GM12872 (cell line): Measurements from ENCODE around the gene OR6B3.

Experiments
- TF ChIP-seq, protein P1 (sequence below): IDR thresholded peaks from 3 replicates; pipeline ENCODE4 v1.5.1; 2011; ENCODE audit warnings: low read depth, mild to moderate bottlenecking, low read length, moderate library complexity; ENCODE audit not compliant: insufficient read depth

Gene OR6B3

DNA sequence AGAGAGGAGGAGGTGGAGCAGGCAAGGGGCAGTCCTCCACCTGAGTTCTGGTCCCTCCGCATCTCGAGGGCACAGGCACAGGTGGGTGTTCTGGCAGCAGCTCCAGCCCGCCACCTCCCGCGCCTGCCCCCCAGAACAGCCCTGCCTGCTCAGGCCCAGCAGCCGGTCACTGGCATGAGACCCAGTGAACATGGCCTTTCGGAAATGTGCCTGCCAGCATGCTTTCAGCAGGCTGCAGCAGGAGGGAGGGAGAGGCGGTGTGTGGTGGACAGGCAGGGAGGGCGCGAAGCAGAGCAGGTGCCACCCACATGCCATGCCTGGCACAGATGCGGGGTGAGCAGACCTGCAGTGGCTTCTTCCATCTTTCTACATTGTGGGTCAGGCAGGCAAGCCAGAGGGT, 3.4 kb upstream of the OR6B3 start:
- TF ChIP-seq, protein P1, sequence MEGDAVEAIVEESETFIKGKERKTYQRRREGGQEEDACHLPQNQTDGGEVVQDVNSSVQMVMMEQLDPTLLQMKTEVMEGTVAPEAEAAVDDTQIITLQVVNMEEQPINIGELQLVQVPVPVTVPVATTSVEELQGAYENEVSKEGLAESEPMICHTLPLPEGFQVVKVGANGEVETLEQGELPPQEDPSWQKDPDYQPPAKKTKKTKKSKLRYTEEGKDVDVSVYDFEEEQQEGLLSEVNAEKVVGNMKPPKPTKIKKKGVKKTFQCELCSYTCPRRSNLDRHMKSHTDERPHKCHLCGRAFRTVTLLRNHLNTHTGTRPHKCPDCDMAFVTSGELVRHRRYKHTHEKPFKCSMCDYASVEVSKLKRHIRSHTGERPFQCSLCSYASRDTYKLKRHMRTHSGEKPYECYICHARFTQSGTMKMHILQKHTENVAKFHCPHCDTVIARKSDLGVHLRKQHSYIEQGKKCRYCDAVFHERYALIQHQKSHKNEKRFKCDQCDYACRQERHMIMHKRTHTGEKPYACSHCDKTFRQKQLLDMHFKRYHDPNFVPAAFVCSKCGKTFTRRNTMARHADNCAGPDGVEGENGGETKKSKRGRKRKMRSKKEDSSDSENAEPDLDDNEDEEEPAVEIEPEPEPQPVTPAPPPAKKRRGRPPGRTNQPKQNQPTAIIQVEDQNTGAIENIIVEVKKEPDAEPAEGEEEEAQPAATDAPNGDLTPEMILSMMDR: no peak

DNA sequence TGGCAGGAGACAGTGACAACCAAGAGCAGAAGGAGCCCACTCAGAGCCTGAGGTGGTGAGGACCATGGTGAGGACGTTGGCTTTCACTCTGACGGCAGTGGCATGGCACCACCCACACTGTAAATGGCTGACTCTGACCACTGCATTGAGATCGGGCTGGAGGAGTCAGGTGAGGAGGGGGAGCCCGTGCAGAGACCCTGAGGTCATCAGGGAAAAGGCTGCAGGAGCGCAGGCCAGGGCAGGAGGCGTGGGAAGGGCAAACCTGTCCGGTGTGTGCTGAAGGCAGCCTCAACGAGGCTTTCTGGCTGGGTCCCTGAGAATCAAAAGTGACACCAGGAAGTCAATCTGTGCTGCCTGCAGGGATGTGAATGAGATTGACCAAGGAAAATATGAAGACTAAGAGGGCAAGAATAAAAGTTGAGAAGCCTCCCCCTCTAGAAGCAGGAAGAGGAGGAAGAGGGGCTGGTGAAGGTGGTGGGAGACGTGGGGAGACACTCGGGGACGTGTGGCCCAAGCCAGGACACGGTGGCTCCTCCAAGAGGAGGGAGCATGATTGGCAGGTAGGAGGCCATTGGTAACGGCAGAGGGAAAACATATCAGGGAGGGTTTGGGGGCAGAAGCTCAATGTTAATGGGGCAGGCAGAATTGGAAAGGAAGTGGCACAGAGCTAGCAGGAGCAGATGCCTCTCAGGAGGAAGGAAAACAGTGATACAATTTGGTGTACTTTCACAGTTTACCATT, 2.0 kb upstream of the OR6B3 start:
- TF ChIP-seq, protein P1: no peak

DNA sequence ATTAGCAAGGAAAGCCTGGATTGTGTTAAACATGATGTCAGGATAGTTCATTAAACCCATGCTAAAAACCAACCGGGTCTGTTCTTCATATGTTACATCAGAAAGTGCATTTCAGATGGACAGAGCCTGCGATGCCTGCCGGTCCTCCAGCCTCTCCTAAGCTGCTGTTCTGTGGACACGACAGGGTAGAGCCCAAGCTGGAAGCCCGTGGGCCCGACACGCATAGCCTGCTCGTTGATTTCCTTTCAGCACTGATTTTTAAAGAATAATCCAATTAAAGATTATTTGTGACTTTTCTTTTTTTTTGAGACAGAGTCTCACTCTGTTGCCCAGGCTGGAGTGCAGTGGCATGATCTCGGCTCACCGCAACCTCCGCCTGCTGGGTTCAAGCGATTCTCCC, 797 bp downstream of the OR6B3 start:
- TF ChIP-seq, protein P1: no peak

DNA sequence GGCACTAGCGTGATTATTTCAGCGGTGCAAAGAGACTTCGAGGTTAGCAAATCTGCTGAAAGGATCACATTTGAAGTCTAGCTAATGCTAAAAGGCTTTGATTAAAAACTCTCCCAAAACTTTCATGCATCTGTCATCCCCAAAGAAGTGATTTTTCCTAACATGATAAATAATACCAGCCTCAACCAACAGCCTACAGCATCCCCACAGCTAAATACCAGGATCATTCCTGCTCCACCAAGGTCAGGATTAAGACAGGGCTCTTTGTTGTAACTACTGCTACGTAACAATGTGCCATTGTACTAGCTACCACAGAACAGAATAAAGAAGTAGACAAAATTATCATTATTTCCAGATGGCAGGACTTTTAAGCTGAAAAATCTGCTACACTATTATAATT, 1.6 kb downstream of the OR6B3 start:
- TF ChIP-seq, protein P1: no peak

DNA sequence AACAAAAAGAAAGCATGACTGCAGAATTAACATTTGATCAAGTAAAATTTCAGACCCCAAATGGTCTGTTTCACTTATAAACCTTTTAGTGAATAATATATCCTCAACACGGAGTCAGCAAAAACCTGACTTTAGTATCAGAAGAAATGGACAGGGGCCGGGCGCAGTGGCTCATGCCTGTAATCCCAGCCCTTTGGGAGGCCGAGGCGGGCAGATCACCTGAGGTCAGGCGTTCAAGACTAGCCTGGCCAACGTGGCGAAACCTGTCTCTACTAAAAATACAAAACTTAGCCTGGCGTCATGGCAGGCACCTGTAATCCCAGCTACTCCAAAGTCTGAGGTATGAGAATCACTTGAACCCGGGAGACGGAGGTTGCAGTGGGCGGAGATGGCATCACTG, 3.0 kb downstream of the OR6B3 start:
- TF ChIP-seq, protein P1: no peak

DNA sequence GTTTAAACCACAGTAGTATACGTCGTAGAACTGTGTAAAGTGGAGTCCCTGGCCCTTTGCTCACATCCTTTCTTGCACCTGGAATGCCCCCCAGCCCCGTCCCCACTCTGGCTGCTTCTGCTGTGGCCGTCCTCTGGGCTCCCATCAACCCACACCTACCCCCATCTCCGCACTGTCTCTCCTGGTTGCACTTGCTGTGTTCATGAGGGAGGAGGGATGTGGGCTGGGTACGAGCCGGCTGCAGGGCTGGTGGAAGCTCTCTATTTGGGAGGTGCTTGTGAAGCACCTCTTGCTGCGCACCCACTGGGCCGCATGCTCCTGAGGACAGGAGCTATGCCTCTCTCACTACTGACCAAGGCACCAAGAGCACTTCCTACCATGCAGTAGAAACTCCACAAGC, 5.1 kb downstream of the OR6B3 start:
- TF ChIP-seq, protein P1: no peak

DNA sequence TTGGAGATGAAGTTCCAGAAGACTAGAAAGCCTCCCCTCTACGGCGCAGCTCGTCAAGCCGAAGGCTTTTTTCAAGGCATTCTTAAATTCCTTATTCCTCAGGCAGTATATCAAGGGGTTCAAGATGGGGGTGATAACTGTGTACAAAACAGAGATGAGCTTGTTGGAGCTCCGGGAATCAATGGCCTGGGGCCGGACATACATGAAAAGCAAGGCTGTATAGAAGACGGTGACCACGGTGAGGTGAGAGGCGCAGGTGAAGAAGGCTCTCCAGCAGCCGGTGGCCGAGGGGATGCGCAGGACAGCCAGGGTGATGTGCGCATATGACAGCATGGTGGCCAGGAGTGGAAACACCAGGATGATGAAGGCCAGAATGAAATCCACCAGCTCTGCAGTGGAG, 8.2 kb downstream of the OR6B3 start:
- TF ChIP-seq, protein P1: no peak
